Rectal smooth muscle tissue (tissue), 1 donor: ENCODE results near the gene EHD2.
"Not testable (repeated sequence)": the region's sequence is repeated elsewhere in the genome, so short reads cannot be mapped to it uniquely, and the experiment has no call there.

Experiments used
- H3K27ac ChIP-seq: one replicate; pipeline ENCODE4 v1.7.0; 2013; ENCODE audit warnings: low read depth, low read length, inconsistent platforms
- H3K27me3 ChIP-seq: one replicate; pipeline ENCODE4 v1.7.0; 2013; ENCODE audit warnings: low read length; ENCODE audit not compliant: control insufficient read depth, insufficient read depth
- H3K36me3 ChIP-seq: one replicate; pipeline ENCODE4 v1.7.0; 2013; ENCODE audit warnings: low read length; ENCODE audit not compliant: control insufficient read depth, insufficient read depth
- H3K4me1 ChIP-seq: one replicate; pipeline ENCODE4 v1.7.0; 2013; ENCODE audit warnings: low read length; ENCODE audit not compliant: control insufficient read depth, insufficient read depth
- H3K4me3 ChIP-seq: one replicate; pipeline ENCODE4 v1.7.0; 2013; ENCODE audit warnings: low read length
- H3K9ac ChIP-seq: one replicate; pipeline ENCODE4 v1.7.0; 2013; ENCODE audit warnings: low read length

The EHD2 gene

GRCh38 chr19:47778049-47778953, 65.1 kb downstream of the EHD2 start, which contains the start of gene SELENOW:
SELENOW (plus strand) TSS chr19:47778703; CDS start chr19:47778786, 83 bp downstream.
- peak within 1 kb of the TSS; percentile 69 for H3K4me3 ChIP-seq
- peaks cover 13% of the 10 kb centered on the region for H3K36me3 ChIP-seq
- peak within 1 kb of the TSS; percentile 81 for H3K9ac ChIP-seq
- H3K4me1 ChIP-seq = peaks cover 13% of the 10 kb centered on the region
- H3K27ac ChIP-seq = peak within 1 kb of the TSS; percentile 99
- H3K27me3 ChIP-seq = no peaks in the 10 kb centered on the region

DNA sequence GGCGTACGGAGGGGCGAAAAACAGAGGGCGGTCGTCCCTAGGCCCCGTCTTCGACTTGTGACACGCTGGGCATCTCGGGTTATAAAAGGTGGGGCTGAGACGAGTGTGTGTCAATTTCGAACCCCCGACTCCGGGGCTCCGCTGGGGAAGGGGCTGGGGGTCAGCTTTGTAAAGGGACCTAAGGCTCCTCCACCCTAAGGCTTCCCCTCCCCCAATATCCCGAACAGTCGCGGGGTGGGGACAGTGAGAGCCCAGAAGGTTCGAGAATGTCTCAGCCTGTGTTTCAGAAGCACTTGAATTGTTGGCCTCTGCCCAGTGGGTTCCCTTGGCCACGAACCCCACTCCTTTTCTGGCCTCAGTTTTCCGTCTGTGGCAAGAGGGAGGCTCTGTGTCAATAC, 65.7 kb downstream of the EHD2 start:
- H3K27ac ChIP-seq = peak overlapping the region; percentile 99
- peaks cover 17% of the 10 kb centered on the region for H3K36me3 ChIP-seq
- H3K27me3 ChIP-seq = no peaks in the 10 kb centered on the region
- peak overlapping the region; percentile 76 for H3K9ac ChIP-seq
- H3K4me1 ChIP-seq = peaks cover 13% of the 10 kb centered on the region
- peak overlapping the region; percentile 69 for H3K4me3 ChIP-seq

DNA sequence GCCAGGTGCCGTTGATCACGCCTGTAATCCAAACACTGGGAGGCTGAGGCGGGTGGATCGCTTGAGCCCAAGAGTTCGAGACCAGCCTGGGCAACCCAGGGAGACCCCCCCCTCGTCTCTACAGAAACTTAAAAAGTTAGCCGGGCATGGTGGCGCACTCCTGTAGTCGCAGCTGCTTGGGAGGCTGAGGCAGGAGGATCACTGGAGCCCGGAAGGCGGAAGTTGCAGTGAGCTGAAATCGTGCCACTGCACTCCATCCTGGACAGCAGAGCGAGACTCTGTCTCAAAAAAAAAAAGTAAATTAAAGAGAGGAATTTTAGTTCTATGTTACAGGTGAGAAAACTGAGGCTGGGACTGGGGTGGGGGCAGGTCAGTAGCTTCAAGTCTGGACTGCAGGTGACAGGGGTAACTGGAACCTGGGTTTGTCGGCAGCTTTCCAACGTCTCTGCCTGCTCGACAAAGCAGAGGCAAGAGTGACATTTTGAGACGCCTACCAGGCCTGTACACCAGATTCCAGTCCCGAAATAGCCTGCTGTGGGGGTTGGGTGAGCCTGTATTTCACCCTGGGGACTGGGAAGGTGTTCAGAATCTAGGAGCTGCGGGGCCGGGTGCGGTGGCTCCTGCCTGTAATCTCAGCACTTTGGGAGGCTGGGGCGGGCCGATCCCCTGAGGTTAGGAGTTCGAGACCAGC, 66.4 kb downstream of the EHD2 start:
- no peaks in the 10 kb centered on the region for H3K27me3 ChIP-seq
- H3K36me3 ChIP-seq = peaks cover 23% of the 10 kb centered on the region
- H3K4me3 ChIP-seq = peak overlapping the region; percentile 69
- H3K9ac ChIP-seq = no peak overlapping the region
- H3K4me1 ChIP-seq = peaks cover 13% of the 10 kb centered on the region
- H3K27ac ChIP-seq = peak overlapping the region; percentile 99

GRCh38 chr19:47780215-47780551, 67.0 kb downstream of the EHD2 start:
- Histone ChIP-seq H3K27me3 (no peaks in the 10 kb centered on the region), H3K9ac (no peak overlapping the region), H3K27ac (peak overlapping the region; percentile 99), H3K36me3 (peaks cover 23% of the 10 kb centered on the region), H3K4me3 (peak overlapping the region; percentile 69), H3K4me1 (peaks cover 13% of the 10 kb centered on the region)

GRCh38 chr19:47781590-47782262, 68.5 kb downstream of the EHD2 start:
- Histone ChIP-seq H3K27ac (no peak overlapping the region), H3K4me3 (peak overlapping the region; percentile 35), H3K4me1 (peaks cover 13% of the 10 kb centered on the region), H3K36me3 (peaks cover 29% of the 10 kb centered on the region), H3K9ac (no peak overlapping the region), H3K27me3 (no peaks in the 10 kb centered on the region)

DNA sequence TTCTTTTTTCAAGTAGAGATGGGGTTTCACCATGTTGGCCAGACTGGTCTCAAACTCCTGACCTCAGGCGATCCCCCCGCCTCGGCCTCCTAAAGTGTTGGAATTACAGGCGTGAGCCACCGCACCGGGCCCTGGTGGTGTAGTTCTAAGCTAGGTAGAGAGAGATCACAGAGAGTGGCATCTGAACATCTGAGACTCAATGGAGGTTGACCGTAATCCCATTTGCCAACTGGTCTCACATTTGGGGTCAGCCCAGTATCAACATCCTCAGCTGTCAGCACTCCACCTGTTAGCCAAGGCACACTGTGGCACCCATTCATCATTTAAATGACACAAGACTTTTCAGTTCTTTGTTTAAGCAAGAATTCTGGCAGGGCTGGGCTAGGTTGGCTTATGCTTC, 73.3 kb downstream of the EHD2 start:
- Histone ChIP-seq H3K9ac (no peak overlapping the region), H3K27ac (no peak overlapping the region)

GRCh38 chr19:47787307-47787706, 74.1 kb downstream of the EHD2 start:
- not testable (repeated sequence) for H3K27ac ChIP-seq, H3K27me3 ChIP-seq, H3K4me1 ChIP-seq, H3K4me3 ChIP-seq, H3K9ac ChIP-seq
- peaks cover 19% of the 10 kb centered on the region for H3K36me3 ChIP-seq

More for the DNA sequence above, 73.3 kb downstream of the EHD2 start:
- no peaks in the 10 kb centered on the region for H3K27me3 ChIP-seq
- H3K4me3 ChIP-seq = no peak overlapping the region
- peaks cover 3% of the 10 kb centered on the region for H3K4me1 ChIP-seq
- peaks cover 21% of the 10 kb centered on the region for H3K36me3 ChIP-seq

DNA sequence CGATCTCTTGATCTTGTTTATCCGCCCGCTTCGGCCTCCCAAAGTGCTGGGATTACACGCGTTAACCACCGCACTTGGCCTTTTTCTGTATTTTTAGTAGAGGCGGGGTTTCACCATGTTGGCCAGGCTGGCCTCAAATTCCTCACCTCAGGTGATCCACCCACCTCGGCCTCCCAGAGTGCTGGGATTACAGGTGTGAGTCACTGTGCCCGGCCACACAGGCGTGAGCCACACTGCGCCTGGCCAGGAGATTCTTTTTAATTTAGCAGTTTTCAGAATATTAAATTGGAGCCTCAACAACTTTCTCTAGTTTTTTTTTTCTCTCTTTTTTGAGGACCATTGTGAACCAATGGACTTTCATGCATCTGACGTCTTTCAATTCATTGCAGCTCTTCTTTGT, 76.6 kb downstream of the EHD2 start:
- not testable (repeated sequence) for H3K27me3 ChIP-seq, H3K4me3 ChIP-seq

GRCh38 chr19:47790398-47790814, 77.2 kb downstream of the EHD2 start:
- no peak overlapping the region for H3K4me3 ChIP-seq

More for the DNA sequence above, 76.6 kb downstream of the EHD2 start:
- H3K36me3 ChIP-seq, H3K27ac ChIP-seq, H3K4me1 ChIP-seq, H3K9ac ChIP-seq: not testable (repeated sequence)

DNA sequence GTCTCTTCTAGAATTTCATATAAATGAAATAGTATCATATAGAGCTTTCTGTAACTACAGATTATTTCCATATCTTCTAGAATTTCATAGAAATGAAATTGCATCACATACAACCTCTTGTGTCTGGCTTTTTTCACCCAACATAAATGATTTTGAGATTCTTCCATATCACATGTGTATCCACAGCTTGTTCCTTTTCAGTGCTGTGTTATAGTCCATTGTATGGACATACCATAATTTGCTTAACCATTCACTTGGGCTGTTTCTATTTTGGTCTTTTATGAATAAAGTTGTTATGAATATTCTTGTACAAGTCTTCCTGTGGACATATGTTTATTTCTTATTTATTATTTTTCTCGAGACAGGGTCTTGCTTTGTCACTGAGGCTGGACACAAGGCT, 79.4 kb downstream of the EHD2 start:
- H3K4me3 ChIP-seq = no peak overlapping the region
- H3K27me3 ChIP-seq = no peaks in the 10 kb centered on the region
- H3K9ac ChIP-seq = no peak overlapping the region
- H3K4me1 ChIP-seq = no peaks in the 10 kb centered on the region
- H3K27ac ChIP-seq = no peak overlapping the region
- H3K36me3 ChIP-seq = peaks cover 2% of the 10 kb centered on the region

More at GRCh38 chr19:47790398-47790814, 77.2 kb downstream of the EHD2 start:
- no peak overlapping the region for H3K27ac ChIP-seq
- H3K36me3 ChIP-seq = peaks cover 7% of the 10 kb centered on the region
- no peaks in the 10 kb centered on the region for H3K27me3 ChIP-seq
- no peak overlapping the region for H3K9ac ChIP-seq
- H3K4me1 ChIP-seq = no peaks in the 10 kb centered on the region
